Liver (tissue), 9 donors: Measurements from ENCODE around the gene TAF1C. TPM values are rescaled to one million over a fixed set of nuclear protein-coding genes. Genes with fewer than 3 reads are reported as not detected.

Experiments
- DNase-seq: peaks from one replicate; pipeline ENCODE4 v3.0.0-alpha.2; 2017; ENCODE audit warnings: low spot score
- H3K27ac ChIP-seq, 2 donors: one replicate each; pipeline ENCODE4 v1.7.0; 2013; ENCODE audit warnings: inconsistent platforms in 2 of 2, low read length in 2 of 2, control low read depth in 1 of 2, low read depth in 1 of 2, mild to moderate bottlenecking in 1 of 2
- H3K27me3 ChIP-seq, 4 donors: one replicate each; pipeline versions ENCODE4 v1.6.1 to v1.7.0; 2013; ENCODE audit warnings: low read length in 3 of 4, inconsistent platforms in 1 of 4, mild to moderate bottlenecking in 1 of 4, moderate library complexity in 1 of 4; ENCODE audit not compliant: control insufficient read depth in 4 of 4, insufficient read depth in 4 of 4
- H3K36me3 ChIP-seq, 4 donors: one replicate each; pipeline versions ENCODE4 v1.6.1 to v1.7.0; 2013; ENCODE audit warnings: low read length in 3 of 4, mild to moderate bottlenecking in 3 of 4, low read depth in 1 of 4, moderate library complexity in 1 of 4; ENCODE audit not compliant: control insufficient read depth in 4 of 4, insufficient read depth in 3 of 4
- H3K4me1 ChIP-seq, 4 donors: one replicate each; pipeline versions ENCODE4 v1.6.1 to v1.7.0; 2013; ENCODE audit warnings: low read length in 3 of 4, mild to moderate bottlenecking in 3 of 4, moderate library complexity in 1 of 4; ENCODE audit not compliant: control insufficient read depth in 4 of 4, insufficient read depth in 4 of 4
- H3K4me3 ChIP-seq, 3 donors: one replicate each; pipeline versions ENCODE4 v1.6.1 to v1.7.0; 2013; ENCODE audit warnings: low read length in 3 of 3, control low read depth in 1 of 3, low read depth in 1 of 3, mild to moderate bottlenecking in 1 of 3
- H3K9ac ChIP-seq, 2 donors: one replicate each; pipeline ENCODE4 v1.7.0; 2013; ENCODE audit warnings: low read length in 2 of 2, mild to moderate bottlenecking in 2 of 2, moderate library complexity in 2 of 2, control low read depth in 1 of 2, low read depth in 1 of 2
- H3K9me3 ChIP-seq, 4 donors: one replicate each; pipeline versions ENCODE4 v1.6.1 to v1.7.0; 2013; ENCODE audit warnings: low read length in 3 of 4; ENCODE audit not compliant: control insufficient read depth in 4 of 4
- ATF3 ChIP-seq: IDR thresholded peaks from 2 replicates; pipeline ENCODE4 v1.6.1; 2016; ENCODE audit warnings: antibody characterized with exemption
- CTCF ChIP-seq: fragments of 150-350 bp; IDR thresholded peaks from 2 replicates; pipeline ENCODE4 v1.5.1; 2017; ENCODE audit warnings: improper control_type of control experiment, low read depth, low read length; ENCODE audit not compliant: missing input control
- EGR1 ChIP-seq, 2 donors: IDR thresholded peaks; 2 replicates each; pipeline ENCODE4 v1.6.1; 2016 to 2018; ENCODE audit warnings: antibody characterized with exemption in 2 of 2, low read depth in 2 of 2
- FOXA1 ChIP-seq: IDR thresholded peaks from 2 replicates; pipeline ENCODE4 v1.6.1; 2016; ENCODE audit warnings: antibody characterized with exemption
- FOXA2 ChIP-seq: IDR thresholded peaks from 2 replicates; pipeline ENCODE4 v1.6.1; 2016; ENCODE audit warnings: antibody characterized with exemption
- GABPA ChIP-seq, 2 donors: IDR thresholded peaks in 1 of 2; conservative IDR thresholded peaks in 1 of 2; 2 replicates each; pipeline ENCODE4 v1.6.1; 2016; ENCODE audit warnings: antibody characterized with exemption in 2 of 2, mild to moderate bottlenecking in 1 of 2, moderate library complexity in 1 of 2
- HNF4G ChIP-seq: IDR thresholded peaks from 2 replicates; pipeline ENCODE4 v1.6.1; 2016; ENCODE audit warnings: antibody characterized with exemption
- RXRA ChIP-seq, 2 donors: IDR thresholded peaks; 2 replicates each; pipeline ENCODE4 v1.6.1; 2017 to 2018; ENCODE audit warnings: antibody characterized with exemption in 2 of 2, mild to moderate bottlenecking in 1 of 2
- SP1 ChIP-seq: IDR thresholded peaks from 2 replicates; pipeline ENCODE4 v1.6.1; 2018; ENCODE audit warnings: antibody characterized with exemption, mild to moderate bottlenecking
- TAF1 ChIP-seq: conservative IDR thresholded peaks from 2 replicates; pipeline ENCODE4 v1.6.1; 2016; ENCODE audit warnings: antibody characterized with exemption, mild to moderate bottlenecking
- YY1 ChIP-seq: IDR thresholded peaks from 2 replicates; pipeline ENCODE4 v1.6.1; 2016; ENCODE audit warnings: antibody characterized with exemption, mild to moderate bottlenecking
- ZBTB33 ChIP-seq: IDR thresholded peaks from 2 replicates; pipeline ENCODE4 v1.6.1; 2016; ENCODE audit warnings: antibody characterized with exemption
- WGBS: extraction: QIAGEN DNeasy Blood & Tissue Kit; methylation state at CpG from one replicate; pipeline ENCODE4 v1.1.7; 2013; 5-methylcytosine and 5-hydroxymethylcytosine counted together
- polyA plus RNA-seq, 2 donors: library from polyadenylated mRNA; stranded (reverse) in 1 of 2; unstranded in 1 of 2; fragments of 200-250 nt in 1 of 2; fragments of >200 nt in 1 of 2; fragmentation: Nextera tagmentation in 1 of 2; extraction: Ambion mirVana in 1 of 2; gene quantifications; one replicate each; pipeline versions ENCODE4 v1.2.1 to v1.2.3, GENCODE V29; 2013 to 2015
- total RNA-seq, 2 donors: library from RNA; depleted of rRNA; stranded (reverse); fragments of >200 nt; gene quantifications; one replicate each; pipeline ENCODE4 v1.2.3, GENCODE V29; 2014
- donor health status: healthy.
- donor health status: healthy.
- donor health status: healthy.
- donor health status: healthy.
- donor health status: healthy.

Gene TAF1C
- total and polyA plus RNA-seq, 4 donors, result 10.2 to 34.5 (median 11.3) TPM

GRCh38 chr16:84226026-84226425 is 39.2 kb upstream of the TAF1C start (continued):
- TF ChIP-seq CTCF, result no peak

- Histone ChIP-seq H3K27me3 (no peaks in the 10 kb centered on the region), H3K27ac (no peak overlapping the region), H3K9ac (no peak overlapping the region), H3K9me3 (no peaks in the 10 kb centered on the region), H3K4me3 (no peak overlapping the region), H3K4me1 (no peaks in the 10 kb centered on the region), H3K36me3 (no peaks in the 10 kb centered on the region)
- DNase-seq, result no peak
- TF ChIP-seq HNF4G, result no peak
- no peak for TF ChIP-seq FOXA2
- no peak for TF ChIP-seq FOXA1
- TF ChIP-seq TAF1, result no peak
- TF ChIP-seq EGR1 (IDR thresholded peaks at IDR 0.05; ENCODE audit: low read depth in 2 of 2), result no peak
- TF ChIP-seq ZBTB33, result no peak
- no peak for TF ChIP-seq CTCF
- TF ChIP-seq ATF3, result no peak
- no peak for TF ChIP-seq YY1
- TF ChIP-seq GABPA (IDR thresholded peaks at IDR 0.05 in 1 of 2, conservative IDR thresholded peaks at IDR 0.05 in 1 of 2), result no peak
- no peak for TF ChIP-seq RXRA (IDR thresholded peaks at IDR 0.05)
- WGBS, result 81% methylated on average over 7 of the region's 7 CpGs
Observed at GRCh38 chr16:84225571-84225970, 38.7 kb upstream of the TAF1C start.

- Histone ChIP-seq H3K27me3 (no peaks in the 10 kb centered on the region), H3K4me1 (no peaks in the 10 kb centered on the region), H3K9me3 (no peaks in the 10 kb centered on the region), H3K4me3 (no peak overlapping the region), H3K9ac (no peak overlapping the region), H3K27ac (no peak overlapping the region), H3K36me3 (no peaks in the 10 kb centered on the region)
- DNase-seq, result no peak
- WGBS, result 90% methylated on average over 3 of the region's 3 CpGs
- no peak for TF ChIP-seq SP1
- TF ChIP-seq GABPA (IDR thresholded peaks at IDR 0.05 in 1 of 2, conservative IDR thresholded peaks at IDR 0.05 in 1 of 2), result no peak
- TF ChIP-seq YY1, result no peak
- TF ChIP-seq HNF4G, result no peak
- no peak for TF ChIP-seq CTCF
Observed at GRCh38 chr16:84225126-84225525, 38.3 kb upstream of the TAF1C start.
